Neuron (in vitro differentiated cells): ENCODE results near the gene UPK3A.
A peak's percentile ranks its signal among the peaks of the same experiment; 100 is the strongest.

Experiments
- H2AFZ ChIP-seq: one replicate; pipeline ENCODE4 v1.6.1; 2013; ENCODE audit warnings: low read depth, mild to moderate bottlenecking, inconsistent platforms, low read length, moderate library complexity
- H3K27me3 ChIP-seq: one replicate; pipeline ENCODE4 v1.6.1; 2013; ENCODE audit warnings: low read length; ENCODE audit not compliant: insufficient read depth
- H3K36me3 ChIP-seq: one replicate; pipeline ENCODE4 v1.6.1; 2013; ENCODE audit warnings: low read length; ENCODE audit not compliant: insufficient read depth
- H3K4me1 ChIP-seq: one replicate; pipeline ENCODE4 v1.6.1; 2013; ENCODE audit warnings: low read length; ENCODE audit not compliant: insufficient read depth
- H3K4me3 ChIP-seq: 2 replicates; pipeline ENCODE4 v1.5.1; 2013; ENCODE audit warnings: mild to moderate bottlenecking, low read length, moderate library complexity
- H3K9me3 ChIP-seq: one replicate; pipeline ENCODE4 v1.6.1; 2013; ENCODE audit warnings: low read length

The UPK3A gene

DNA sequence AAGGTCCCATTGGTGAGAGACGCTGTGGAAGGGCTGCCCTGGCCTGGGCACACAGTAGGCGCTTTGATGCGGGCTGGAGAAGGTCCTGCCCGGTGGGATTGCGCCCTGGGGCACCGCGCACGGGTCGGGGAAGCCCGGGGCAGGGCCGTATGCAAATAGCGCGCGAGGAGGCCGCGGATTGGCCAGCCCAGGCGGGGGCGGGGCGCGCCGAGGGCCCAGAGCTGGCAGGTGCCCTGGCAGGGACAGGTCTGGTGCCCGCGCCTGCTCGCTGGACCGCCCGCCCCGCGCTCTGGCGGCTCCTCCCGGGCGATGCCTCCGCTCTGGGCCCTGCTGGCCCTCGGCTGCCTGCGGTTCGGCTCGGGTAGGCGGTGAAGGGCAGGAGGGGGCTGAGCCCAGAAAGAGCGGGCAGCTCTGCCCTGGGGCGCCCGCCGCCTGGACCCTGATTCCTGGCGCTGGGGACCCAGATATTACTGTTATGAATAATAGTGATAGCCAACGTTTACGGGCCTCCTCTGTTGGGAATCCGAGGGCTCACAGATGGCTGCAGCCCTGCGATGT is at the start of gene UPK3A:
UPK3A (plus strand) TSS at position 245 of the 558 bp plus-strand sequence; CDS start at position 310, 65 bp downstream.
- no peak within 1 kb of the TSS for H3K4me3 ChIP-seq
- peaks cover 2% of the 10 kb centered on the region for H3K4me1 ChIP-seq
- H3K27me3 ChIP-seq: peaks cover 45% of the 10 kb centered on the region

DNA sequence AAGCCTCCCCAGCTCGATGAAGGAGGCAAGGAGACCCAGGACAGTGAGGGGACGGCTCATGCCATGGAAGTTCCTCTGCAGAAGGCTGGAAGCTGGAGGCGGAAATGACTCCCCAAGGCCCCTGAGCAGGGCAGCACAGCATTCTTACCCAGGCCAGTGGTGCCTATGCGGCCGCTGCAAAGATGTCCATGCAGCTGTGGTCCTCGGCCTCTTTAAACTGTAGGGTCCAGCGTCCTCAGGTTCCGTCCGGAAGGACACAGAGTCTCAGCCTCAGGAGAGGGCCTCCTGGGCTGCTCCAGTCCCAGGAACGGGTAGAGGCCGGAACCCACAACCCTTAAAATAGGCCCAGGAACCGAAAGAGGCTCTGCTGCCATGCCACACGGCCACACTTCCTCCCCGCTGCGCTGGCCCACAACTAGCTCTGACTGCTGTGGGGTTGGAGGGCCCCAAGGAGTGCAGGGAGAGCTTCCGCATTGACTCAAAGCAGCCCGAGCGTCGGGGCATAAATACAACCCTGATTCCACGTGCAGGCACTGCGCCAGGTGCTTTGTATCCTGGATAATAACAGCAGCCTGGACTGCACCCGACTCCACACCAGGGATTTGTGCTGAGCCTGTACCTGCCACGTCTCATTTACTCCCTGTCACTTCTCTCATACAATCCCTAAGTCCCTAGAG is 49.5 kb upstream of the UPK3A start:
- H3K9me3 ChIP-seq: no peaks in the 10 kb centered on the region
- no peak overlapping the region for H2AFZ ChIP-seq
- no peaks in the 10 kb centered on the region for H3K27me3 ChIP-seq
- no peak overlapping the region for H3K4me3 ChIP-seq
- H3K4me1 ChIP-seq: peaks cover 12% of the 10 kb centered on the region
- H3K36me3 ChIP-seq: no peaks in the 10 kb centered on the region

More for the DNA sequence above, at the start of gene UPK3A:
- H3K36me3 ChIP-seq: no peaks in the 10 kb centered on the region
- no peaks in the 10 kb centered on the region for H3K9me3 ChIP-seq
- H2AFZ ChIP-seq: peak within 1 kb of the TSS; percentile 3

DNA sequence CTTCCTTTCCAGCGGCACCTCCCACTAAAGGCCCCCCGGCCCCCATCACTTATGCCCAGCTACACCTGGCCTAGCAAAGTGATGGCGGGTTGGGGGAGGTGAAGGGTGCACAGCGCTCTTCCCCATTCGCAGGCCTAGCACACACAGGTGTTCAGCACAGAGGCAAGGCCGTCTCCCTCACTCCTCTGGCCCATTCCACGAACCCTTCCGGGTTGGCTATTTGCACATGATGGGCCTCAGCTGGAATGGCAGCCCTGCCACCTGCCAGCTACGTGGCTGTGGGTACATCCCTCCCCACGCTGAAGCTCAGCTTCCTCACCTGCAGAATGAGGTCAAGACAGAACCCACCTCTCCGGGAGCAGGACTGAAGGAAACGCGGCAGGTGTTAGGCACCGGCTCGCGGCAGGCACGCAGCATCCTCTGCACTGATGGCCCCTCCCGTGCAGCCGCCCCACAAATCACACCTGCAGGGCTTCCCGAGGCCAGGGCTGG is 48.9 kb upstream of the UPK3A start:
- Histone ChIP-seq H3K9me3 (no peaks in the 10 kb centered on the region), H3K4me3 (no peak overlapping the region), H2AFZ (no peak overlapping the region), H3K27me3 (no peaks in the 10 kb centered on the region), H3K4me1 (peaks cover 13% of the 10 kb centered on the region), H3K36me3 (no peaks in the 10 kb centered on the region)

DNA sequence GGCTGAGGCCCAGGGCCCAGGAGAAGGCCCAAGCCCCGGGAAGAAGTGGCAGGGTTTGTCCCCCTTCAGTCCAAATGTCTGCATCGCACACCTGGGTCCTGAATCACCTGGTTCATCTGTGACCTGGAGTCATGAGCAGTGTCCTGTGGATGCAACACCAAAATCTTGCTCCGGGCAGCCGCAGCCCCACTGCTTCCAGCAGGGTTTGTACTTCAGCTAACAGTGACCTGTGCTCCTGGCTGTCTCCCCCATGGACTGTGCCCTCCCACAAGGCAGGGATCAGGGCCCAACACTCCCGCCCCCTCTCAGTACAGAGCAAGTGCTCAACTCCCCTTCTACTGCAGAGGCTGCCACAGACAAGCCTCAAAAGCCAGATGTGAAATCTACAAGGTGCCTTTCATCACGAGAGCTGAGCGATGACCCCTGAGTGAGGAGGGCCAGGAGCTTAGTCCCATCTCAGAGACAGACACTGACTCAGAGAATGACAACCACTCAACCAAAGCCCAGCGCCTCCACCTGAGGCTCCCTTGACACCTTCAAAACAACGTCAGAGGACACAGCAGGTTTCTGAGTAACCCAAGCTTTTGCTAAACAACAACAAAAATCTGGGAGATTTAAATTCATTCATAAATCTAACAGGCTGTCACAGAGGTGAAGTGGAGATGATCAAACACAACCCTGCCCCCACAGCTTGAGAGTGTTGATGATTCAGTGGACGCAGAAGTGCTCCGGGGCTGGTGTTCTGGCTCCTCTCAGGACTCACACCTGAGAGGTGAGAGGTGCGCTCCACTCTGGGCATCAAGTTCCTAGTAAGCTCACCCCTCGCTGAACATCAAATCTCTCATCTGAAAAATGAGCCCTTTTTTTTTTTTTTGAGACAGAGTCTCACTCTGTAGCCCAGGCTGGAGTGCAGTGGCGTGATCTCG is 47.4 kb upstream of the UPK3A start:
- Histone ChIP-seq H3K9me3 (no peaks in the 10 kb centered on the region), H3K36me3 (no peaks in the 10 kb centered on the region), H2AFZ (no peak overlapping the region), H3K27me3 (peaks cover 5% of the 10 kb centered on the region), H3K4me3 (no peak overlapping the region), H3K4me1 (peaks cover 15% of the 10 kb centered on the region)

DNA sequence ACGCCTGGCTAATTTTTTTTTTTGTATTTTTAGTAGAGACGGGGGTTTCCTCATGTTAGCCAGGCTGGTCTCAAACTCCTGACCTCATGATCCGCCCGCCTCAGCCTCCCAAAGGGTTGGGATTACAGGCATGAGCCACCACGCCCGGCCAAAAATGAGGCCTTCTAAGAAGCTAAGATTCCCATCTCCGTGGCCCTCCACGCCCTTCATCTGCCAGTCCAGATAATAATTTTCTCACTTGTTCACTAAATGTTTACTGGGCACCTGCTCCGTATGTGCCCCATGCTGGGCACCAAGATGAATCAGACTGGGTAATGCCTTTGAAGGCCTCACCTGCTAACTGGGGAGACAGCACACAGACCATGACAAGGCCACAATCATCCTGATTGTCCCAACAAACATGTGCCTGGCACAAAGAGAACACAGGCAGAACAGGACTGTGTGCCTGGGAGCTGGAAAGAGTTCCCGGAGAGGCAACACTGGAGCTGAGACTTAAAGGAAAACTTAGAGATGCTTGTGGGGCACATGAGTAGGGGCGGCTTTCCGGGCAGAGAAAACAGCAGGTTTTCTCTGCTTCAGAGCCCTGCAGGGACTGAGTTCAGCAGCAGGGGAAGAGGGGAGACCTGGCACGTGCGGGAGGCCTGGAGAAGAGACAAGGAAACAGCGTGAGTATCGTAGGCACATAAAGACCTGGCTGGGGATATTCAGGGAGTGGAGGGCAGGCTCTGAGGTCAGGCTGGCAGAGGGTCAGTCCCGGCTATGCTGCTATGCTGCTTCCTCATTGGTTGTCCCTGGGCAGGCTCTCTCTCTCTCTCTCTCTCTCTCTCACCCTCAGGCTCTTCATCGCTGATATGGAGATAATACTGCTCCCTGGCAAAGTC is 46.4 kb upstream of the UPK3A start:
- H3K4me3 ChIP-seq: no peak overlapping the region
- no peaks in the 10 kb centered on the region for H3K9me3 ChIP-seq
- H3K4me1 ChIP-seq: peaks cover 15% of the 10 kb centered on the region
- peaks cover 5% of the 10 kb centered on the region for H3K27me3 ChIP-seq
- no peak overlapping the region for H2AFZ ChIP-seq
- H3K36me3 ChIP-seq: no peaks in the 10 kb centered on the region

DNA sequence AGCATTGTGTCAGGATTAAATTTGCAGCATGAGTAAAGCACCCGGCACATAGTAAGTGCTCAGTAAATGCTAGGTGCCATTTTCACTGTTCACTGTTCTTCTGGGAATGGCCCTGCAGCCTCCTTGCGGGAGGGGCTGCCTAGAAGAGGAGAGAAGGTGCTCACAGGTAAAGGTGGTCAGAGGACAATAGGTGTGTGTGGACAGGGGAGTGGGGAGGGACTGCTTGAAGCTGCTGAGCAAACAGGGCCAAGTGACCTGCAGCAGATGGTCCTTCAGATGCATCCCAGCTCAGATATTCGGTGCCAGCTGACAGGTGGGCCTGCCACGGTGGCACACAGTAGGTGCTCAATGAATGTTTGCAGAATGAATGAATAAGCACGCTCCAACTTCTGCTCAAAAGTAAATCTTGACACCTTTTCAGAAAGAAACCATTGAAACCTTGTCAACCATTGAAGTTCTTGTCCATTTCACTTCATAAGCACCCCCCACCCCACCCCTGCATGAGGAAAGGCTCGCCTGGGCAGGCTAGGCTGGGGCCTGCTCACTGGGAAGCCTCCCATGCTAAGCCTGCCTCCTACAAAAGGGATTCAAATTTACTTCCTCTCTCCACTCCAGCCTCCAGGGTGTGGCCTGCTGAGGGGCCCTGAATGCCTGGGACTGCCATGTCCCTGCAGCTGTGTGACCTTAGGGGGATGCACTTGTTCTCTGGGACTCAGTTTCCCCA is 45.6 kb upstream of the UPK3A start:
- Histone ChIP-seq H3K9me3 (no peaks in the 10 kb centered on the region), H3K27me3 (peaks cover 5% of the 10 kb centered on the region), H3K36me3 (no peaks in the 10 kb centered on the region), H3K4me1 (peaks cover 15% of the 10 kb centered on the region), H3K4me3 (peak overlapping the region; percentile 80), H2AFZ (no peak overlapping the region)

DNA sequence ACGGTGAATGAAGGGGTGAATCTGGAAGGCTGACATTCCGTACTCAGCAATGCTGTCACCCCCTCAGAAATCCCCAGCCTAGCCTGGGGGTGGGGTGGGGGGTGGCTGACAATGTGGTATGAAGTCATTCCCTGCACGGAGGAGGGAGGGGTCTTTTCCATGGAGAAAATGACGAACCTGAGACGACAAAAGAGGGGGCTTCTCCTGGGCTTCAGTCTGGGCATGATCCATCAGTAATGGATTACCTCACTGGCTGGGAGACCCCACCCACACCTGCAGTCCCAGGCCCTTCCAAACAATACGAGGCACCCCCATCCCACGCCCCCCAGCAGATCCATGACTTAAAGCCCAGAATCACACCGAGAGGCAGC is 45.1 kb upstream of the UPK3A start:
- Histone ChIP-seq H3K9me3 (no peaks in the 10 kb centered on the region), H3K4me1 (peaks cover 15% of the 10 kb centered on the region), H3K27me3 (peaks cover 5% of the 10 kb centered on the region), H2AFZ (peak overlapping the region; percentile 83), H3K36me3 (no peaks in the 10 kb centered on the region), H3K4me3 (peak overlapping the region; percentile 80)

DNA sequence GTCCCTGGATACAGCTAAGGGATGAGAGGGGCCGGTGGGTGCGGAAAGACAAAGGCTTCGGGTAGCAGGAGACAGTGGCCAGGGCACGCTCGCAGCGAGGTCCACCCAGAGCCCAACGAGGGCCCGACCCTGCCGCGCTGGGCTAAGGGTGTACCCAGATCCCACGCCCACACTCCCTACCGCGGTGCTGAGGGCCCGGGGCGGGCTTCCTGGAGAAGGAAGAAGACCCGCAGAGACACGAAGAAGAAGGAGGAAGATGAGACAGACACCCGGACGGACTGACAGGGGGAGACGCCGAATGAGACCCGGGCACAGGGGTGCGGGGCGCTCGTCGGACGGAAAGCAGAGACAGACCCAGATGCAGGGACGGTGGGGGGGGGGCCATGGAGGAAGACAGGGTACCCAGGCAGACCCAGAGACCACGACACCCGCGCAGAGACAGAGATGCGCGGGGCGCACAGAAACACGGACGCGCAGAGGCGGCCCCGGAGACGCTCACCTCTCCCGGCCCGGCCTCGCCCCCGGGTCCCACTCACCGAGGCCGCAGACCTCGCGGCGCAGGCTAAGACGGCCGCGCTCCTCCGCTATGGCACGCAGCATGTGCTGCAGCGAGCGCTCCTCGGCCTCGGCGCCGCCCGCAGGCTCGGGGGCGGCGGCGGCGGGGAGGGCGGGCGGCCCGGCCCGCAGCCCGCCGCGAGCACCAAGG is 44.5 kb upstream of the UPK3A start:
- Histone ChIP-seq H2AFZ (peak overlapping the region; percentile 83), H3K4me3 (peak overlapping the region; percentile 80), H3K9me3 (no peaks in the 10 kb centered on the region), H3K36me3 (no peaks in the 10 kb centered on the region), H3K4me1 (peaks cover 15% of the 10 kb centered on the region), H3K27me3 (peaks cover 5% of the 10 kb centered on the region)

DNA sequence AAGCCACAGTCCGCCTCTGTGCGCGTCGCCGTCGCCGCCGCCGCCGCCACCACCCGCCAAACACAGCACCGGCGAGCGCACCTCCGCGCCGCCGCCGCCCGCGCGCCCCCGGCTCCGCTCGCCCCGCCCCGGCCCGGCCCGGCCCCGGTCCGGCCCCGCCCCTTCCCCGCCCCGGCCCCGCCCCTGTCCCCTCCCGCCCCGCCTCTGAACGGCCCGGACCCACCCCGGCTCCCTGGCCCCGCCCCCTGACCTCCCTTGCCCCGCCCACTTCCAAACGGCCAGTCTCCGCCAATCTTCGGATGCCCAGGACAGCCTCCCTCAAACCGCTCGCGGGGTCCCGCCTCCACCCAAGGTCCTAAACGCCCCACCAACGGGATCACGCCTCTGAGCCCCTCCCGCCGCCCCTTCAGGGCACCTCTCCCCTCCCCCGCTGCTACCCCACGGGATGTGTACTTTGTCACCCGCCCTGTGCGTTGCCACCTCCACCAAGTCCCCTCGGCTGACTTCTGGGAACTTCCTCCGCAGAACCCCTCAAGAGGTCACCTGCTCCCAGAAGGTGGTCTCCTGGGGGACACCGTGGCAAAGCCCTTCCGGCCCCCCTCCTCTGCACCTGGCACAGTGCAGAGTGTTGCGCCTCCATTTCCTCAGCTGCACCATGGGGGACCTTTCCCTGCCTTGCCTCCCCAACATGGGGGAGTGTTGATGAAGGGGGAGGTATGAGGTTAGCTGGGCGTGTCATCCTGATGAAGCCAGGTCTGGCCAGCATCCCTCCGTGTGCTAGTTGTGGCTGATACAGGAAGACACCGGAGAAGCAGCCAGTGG is 43.7 kb upstream of the UPK3A start, which contains the start of gene KIAA0930:
KIAA0930 (minus strand) TSS at position 85 of the 822 bp plus-strand sequence. CDS start 191 bp downstream, outside the sequence.
- peaks cover 5% of the 10 kb centered on the region for H3K27me3 ChIP-seq
- peaks cover 15% of the 10 kb centered on the region for H3K4me1 ChIP-seq
- peak within 1 kb of the TSS; percentile 80 for H3K4me3 ChIP-seq
- H3K9me3 ChIP-seq: no peaks in the 10 kb centered on the region
- no peaks in the 10 kb centered on the region for H3K36me3 ChIP-seq
- H2AFZ ChIP-seq: peak within 1 kb of the TSS; percentile 83

DNA sequence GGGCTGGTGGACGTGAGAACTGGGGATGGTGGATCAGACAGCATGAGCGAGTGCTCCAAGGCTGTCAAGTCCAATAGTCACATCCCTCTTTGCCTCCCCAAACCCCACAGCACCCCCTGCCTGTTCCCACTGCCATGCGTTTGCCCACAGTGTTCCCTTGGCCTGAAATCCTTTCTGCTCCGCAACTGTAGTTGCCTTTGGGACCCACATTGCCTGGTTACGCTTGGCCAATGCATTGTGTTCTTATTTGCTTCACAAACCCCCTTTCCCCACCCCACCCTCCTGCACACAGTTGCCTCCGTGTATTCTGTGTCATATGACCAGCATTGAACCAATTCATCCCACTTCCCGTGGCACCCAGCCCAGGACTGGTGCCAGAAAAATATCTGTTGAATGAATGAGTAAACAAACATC is 42.0 kb upstream of the UPK3A start:
- no peak overlapping the region for H3K4me3 ChIP-seq
- peaks cover 15% of the 10 kb centered on the region for H3K4me1 ChIP-seq
- H3K36me3 ChIP-seq: no peaks in the 10 kb centered on the region
- H3K27me3 ChIP-seq: peaks cover 5% of the 10 kb centered on the region
- no peak overlapping the region for H2AFZ ChIP-seq
- no peaks in the 10 kb centered on the region for H3K9me3 ChIP-seq

DNA sequence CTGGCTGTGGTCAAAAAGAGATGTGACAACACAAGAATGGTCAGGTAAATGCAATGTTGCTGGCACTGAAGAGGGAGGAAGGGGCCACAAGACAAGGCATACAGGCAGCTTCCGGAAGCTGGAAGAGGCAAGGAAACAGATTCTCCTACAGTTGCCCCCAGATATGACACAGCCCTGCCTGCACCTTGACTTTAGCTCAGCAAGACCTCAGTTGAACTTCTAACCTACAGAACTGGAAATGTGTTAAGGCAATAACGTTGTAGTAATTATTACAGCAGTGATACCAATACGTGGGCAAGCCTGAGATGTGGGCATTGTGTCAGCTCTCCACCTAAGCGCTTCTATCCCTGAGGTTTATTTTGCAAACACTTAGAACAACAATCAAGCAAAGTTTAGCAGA is 39.8 kb upstream of the UPK3A start:
- Histone ChIP-seq H3K4me3 (no peak overlapping the region), H2AFZ (no peak overlapping the region), H3K4me1 (peaks cover 6% of the 10 kb centered on the region), H3K36me3 (no peaks in the 10 kb centered on the region), H3K9me3 (no peaks in the 10 kb centered on the region), H3K27me3 (peaks cover 5% of the 10 kb centered on the region)
